ENCODE data around the gene SND1.

DNA sequence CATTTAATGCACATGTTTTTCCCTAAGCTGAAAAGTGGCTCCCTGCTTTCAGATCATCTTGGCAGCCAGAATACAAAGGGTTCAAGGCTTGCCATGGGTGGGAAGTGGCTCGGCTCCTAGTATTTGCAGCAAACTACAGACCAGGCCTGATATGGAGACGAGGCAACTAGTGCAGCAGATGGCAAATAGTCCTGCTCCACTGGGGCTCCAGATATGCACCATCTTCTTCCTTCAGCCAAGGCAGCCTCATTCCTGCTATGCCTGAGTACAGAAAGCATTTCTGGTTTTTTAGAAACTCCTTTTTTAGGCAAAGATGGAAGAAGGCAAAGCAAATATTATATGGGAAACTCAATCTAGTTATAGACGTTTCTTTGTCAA lies 355.3 kb downstream of the SND1 start:
- TF ChIP-seq, protein P1, sequence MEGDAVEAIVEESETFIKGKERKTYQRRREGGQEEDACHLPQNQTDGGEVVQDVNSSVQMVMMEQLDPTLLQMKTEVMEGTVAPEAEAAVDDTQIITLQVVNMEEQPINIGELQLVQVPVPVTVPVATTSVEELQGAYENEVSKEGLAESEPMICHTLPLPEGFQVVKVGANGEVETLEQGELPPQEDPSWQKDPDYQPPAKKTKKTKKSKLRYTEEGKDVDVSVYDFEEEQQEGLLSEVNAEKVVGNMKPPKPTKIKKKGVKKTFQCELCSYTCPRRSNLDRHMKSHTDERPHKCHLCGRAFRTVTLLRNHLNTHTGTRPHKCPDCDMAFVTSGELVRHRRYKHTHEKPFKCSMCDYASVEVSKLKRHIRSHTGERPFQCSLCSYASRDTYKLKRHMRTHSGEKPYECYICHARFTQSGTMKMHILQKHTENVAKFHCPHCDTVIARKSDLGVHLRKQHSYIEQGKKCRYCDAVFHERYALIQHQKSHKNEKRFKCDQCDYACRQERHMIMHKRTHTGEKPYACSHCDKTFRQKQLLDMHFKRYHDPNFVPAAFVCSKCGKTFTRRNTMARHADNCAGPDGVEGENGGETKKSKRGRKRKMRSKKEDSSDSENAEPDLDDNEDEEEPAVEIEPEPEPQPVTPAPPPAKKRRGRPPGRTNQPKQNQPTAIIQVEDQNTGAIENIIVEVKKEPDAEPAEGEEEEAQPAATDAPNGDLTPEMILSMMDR (IDR thresholded peaks at IDR 0.05): no peak
- no peak for TF ChIP-seq POLR2A (IDR thresholded peaks at IDR 0.05)
